NCI-H526 (cell line): ENCODE data around the gene MED13L.
"Not testable (repeated sequence)": the region's sequence is repeated elsewhere in the genome, so short reads cannot be mapped to it uniquely, and the experiment has no call there.

ENCODE experiments used
- DNase-seq, 2 experiments: peaks; one replicate each; lab custom pipeline; 2025; lab: John Stamatoyannopoulos, UW

Gene MED13L

GRCh38 chr12:116010467-116010866 lies 267.0 kb downstream of the MED13L start:
- DNase-seq, result no peak

- no peak for DNase-seq
Measured at GRCh38 chr12:116009805-116010204, 267.7 kb downstream of the MED13L start.

DNA sequence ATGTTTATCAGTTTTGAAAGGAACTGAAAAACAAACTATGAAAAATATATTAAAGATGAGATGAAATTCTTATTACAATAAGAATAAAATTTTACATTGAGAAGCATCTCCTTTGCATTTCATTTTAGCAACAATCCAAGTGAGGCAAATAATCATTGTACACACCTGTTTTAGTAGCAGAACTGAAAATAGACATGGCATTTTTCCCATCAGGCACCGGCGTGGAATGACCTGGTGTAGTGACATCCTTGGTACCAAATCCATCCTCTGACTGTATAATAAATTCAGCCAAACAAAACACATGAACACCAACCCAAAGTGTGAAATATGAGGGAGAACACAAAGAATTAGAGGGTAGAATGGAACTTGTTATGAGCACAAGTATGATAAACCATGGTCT lies 271.4 kb downstream of the MED13L start:
- DNase-seq, result no peak

DNA sequence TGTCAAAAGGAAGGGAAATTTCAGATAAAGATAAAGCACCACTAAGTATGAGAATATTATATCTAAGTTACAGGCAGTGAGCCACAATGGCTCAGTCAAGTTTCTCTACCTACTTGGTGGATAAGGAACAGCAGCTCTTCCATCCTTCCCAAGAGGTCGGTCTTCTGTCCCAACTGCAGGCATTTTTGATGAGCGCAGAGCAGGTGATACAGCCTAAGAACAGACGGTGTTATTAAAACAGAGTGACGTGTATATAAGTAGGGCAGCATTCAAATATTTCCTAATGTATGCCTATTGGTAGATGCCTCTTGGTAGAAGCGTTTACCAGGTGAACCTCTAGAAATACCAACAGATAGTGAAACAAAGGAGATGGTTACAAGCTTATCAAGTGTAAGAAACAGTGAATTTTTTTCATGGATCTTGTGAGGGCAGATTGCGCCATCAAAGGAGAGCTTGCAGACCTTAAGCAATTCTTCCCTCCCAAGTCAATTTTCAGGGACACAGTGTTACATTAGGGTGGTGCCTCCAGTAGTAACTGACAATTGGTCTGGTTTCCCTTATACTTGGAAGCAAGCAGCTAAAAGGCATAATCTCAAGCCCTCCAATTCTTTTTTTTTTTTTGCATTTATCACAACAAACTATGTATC lies 274.5 kb downstream of the MED13L start:
- DNase-seq, result peak in 1 of 2 experiments; percentile 10

- DNase-seq, result no peak
Measured at GRCh38 chr12:116000252-116000651, 277.2 kb downstream of the MED13L start.

- no peak for DNase-seq
Measured at GRCh38 chr12:115999582-115999981, 277.9 kb downstream of the MED13L start.

GRCh38 chr12:115998794-115999478 lies 278.6 kb downstream of the MED13L start:
- no peak for DNase-seq

DNA sequence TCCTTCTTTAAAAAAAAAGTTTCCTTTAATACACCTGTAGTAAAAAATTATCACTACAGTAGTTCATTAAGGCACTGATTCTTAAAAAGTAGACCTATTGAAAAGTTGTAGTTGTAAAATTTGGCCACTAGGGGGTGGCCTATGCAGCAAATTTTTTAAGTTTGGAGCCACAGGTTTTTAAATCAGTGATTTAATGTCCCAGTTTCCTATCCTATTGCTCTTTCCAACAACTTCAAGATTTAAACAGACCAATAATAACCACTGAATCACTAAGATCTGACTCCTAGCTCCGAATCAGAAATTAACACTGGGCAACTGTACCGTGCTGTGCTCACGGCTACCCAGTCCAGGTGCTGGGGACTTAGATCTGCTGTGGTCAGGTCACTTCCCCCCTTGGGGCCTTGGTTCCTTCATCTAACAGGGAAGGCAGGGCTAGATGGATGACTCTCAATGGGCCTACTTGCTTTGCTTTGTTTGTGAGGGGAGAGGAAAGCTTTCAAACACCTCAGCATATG lies 279.3 kb downstream of the MED13L start:
- DNase-seq, result peak; percentile 6 to 45

- DNase-seq, result no peak
Measured at GRCh38 chr12:115993737-115994136, 283.8 kb downstream of the MED13L start.

- no peak for DNase-seq
Measured at GRCh38 chr12:115990241-115990640, 287.3 kb downstream of the MED13L start.

DNA sequence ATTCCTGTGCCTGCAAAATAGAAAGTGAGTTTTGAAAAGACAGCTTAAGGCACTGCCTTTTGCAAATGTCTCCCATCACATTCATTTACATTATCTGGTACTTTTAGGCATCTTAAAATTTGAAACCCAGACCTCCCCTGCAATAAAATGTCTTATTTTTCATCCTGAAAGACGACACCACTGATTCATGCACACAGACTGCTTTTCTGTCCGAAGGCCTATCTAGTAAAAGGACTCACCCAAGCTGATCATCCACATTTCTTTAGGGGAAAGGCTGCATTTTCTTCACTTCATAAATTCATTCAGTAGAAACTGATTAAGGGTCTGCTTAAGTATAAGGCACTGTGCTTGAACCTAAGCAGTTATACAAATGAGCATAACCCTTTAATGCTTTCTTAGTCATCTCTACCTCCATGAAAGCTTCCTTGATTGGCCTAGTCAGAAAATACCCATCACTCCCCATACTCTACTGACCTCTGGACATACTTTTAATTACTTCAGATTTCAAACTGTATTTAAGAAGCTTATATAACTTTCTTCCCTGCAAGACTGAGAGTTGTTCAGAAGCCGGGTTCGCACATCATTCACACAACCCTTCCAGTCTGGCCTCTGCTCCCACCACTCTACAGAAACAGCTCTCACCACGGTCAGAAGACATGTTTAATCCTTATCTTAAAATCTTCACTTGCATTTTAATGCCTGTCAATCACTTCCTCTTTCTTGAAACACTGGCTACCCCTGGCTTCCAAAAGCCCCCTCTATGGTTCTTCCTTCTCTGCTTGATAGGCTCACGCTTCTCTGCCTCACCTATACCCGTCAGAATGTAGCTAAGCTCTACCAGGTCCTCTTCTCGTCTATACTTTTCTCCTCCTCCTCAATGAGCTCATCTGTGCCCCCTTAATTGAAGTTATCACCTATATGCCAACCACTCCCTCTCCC lies 288.6 kb downstream of the MED13L start:
- no peak for DNase-seq

GRCh38 chr12:115988212-115988611 lies 289.3 kb downstream of the MED13L start:
- no peak for DNase-seq

GRCh38 chr12:115984616-115985015 lies 292.9 kb downstream of the MED13L start:
- DNase-seq, result no peak

- DNase-seq, result peak in 1 of 2 experiments; percentile 17
Measured at GRCh38 chr12:115983226-115983798, 294.2 kb downstream of the MED13L start.

- no peak for DNase-seq
Measured at GRCh38 chr12:115980339-115980738, 297.2 kb downstream of the MED13L start.

- no peak for DNase-seq
Measured at GRCh38 chr12:115979851-115980250, 297.6 kb downstream of the MED13L start.

DNA sequence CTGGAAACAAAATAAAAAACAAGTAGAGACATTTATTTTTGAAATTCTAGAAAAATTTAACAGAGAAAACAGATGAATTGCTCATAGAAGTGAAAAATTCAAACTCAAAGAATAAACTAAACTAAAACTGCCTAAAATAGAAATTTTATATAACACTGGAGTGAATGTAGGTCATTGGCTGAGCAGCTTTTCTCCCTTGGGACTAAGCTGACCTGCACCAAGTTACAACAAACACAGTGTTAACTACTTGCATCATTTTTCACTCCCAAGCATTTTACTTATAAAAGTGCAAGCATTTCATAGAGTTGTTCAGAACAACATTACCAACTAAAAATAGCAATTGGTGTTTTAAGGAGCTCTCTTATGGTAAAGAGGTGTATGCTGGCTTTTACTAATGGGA lies 298.1 kb downstream of the MED13L start:
- no peak for DNase-seq

GRCh38 chr12:115976829-115977228 lies 300.7 kb downstream of the MED13L start:
- not testable (repeated sequence) for DNase-seq

- DNase-seq, result no peak
Measured at GRCh38 chr12:115975411-115975810, 302.1 kb downstream of the MED13L start.

DNA sequence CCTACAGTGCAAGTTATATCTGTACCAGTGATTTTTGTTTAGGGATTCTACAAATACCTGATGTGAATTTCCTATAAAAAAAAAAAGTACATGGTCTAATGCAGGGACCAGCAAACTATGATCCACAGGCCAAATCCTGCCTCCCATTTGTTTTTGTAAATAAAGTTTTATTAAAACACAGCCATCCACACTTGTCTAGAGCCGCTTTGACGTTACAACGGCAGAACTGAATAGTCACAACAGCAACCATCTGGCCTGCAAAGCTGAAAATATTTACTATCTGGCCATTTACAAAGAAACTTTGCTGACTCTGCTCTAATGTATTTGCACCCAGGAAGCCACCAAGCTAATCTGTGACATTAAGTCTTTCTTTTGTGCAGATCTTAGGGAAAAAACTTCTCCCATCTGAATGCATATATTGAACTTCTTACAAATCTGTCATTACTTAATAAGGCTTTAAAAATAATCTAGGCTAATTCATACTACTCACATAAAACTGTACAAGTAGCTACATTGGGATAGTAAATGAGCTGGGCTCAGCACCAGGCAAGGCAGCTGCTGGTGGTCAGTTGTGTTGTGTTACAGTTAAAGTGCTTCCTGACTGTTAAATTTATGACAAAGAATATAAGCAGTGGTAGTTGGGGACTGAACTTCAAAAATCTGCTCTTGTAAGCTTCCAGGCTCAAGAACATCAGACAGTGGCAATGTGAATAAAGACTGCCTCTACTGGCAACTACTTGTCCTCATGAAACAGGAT lies 303.3 kb downstream of the MED13L start:
- no peak for DNase-seq

- DNase-seq, result no peak
Measured at GRCh38 chr12:115973066-115973465, 304.4 kb downstream of the MED13L start.
